ENCODE data around the gene BCL2L13.

The BCL2L13 gene

GRCh38 chr22:17638432-17639246, at the start of gene BCL2L13:
BCL2L13 (plus strand) TSS chr22:17638757; CDS start chr22:17655712, 16,955 bp downstream.
- DNase-seq (ENCODE audit: low read depth, low spot score), result peak; percentile 96

- no peak for DNase-seq (ENCODE audit: low read depth, low spot score)
Measured at GRCh38 chr22:17589810-17590375, 48.7 kb upstream of the BCL2L13 start.

DNA sequence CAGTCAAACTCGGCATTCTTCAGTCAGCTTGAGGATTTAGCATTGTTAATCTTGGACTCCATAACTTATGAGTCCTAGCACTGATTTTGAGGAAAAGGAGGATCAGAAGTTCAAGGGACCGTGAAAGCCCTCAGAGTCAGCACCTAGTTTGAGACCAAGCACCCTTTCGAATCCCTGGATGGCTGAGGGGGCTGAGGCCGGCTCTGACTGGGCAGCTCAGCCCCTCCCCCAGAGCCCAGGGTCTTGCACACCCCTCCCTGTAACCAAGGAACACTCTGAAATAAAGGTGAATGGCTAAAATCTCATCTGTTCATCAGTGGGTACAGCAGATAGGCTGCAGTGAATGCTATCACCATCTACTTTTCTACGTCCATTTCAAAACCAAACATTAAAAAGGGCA, 48.0 kb upstream of the BCL2L13 start:
- DNase-seq (ENCODE audit: low read depth, low spot score), result no peak

- no peak for DNase-seq (ENCODE audit: low read depth, low spot score)
Measured at GRCh38 chr22:17592201-17592600, 46.4 kb upstream of the BCL2L13 start.

- no peak for DNase-seq (ENCODE audit: low read depth, low spot score)
Measured at GRCh38 chr22:17596226-17596625, 42.3 kb upstream of the BCL2L13 start.

- no peak for DNase-seq (ENCODE audit: low read depth, low spot score)
Measured at GRCh38 chr22:17597217-17597616, 41.3 kb upstream of the BCL2L13 start.

DNA sequence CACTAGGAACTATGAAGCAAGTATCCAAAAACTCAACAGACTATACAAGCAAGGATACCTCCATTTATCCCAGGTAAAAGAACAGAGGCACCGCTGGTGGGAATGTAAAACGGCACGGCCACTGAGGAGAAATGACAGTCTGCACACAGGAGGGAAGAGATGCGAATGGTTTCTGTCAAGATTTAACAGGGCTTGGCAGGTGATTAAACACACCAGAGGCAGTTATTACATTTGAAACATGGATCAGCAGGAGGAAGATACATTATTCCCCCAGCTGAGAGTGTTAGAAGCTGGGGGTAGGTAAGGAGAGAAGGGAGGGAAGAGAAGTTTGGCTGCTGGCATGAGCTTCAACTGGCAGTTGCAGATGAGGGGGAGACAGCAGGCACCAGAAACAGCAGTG, 40.2 kb upstream of the BCL2L13 start:
- no peak for DNase-seq (ENCODE audit: low read depth, low spot score)

- peak; percentile 50 for DNase-seq (ENCODE audit: low read depth, low spot score)
Measured at GRCh38 chr22:17601031-17601430, 37.5 kb upstream of the BCL2L13 start.

GRCh38 chr22:17603668-17604067, 34.9 kb upstream of the BCL2L13 start:
- DNase-seq (ENCODE audit: low read depth, low spot score), result no peak

- peak; percentile 12 for DNase-seq (ENCODE audit: low read depth, low spot score)
Measured at GRCh38 chr22:17606496-17606895, 32.1 kb upstream of the BCL2L13 start.

DNA sequence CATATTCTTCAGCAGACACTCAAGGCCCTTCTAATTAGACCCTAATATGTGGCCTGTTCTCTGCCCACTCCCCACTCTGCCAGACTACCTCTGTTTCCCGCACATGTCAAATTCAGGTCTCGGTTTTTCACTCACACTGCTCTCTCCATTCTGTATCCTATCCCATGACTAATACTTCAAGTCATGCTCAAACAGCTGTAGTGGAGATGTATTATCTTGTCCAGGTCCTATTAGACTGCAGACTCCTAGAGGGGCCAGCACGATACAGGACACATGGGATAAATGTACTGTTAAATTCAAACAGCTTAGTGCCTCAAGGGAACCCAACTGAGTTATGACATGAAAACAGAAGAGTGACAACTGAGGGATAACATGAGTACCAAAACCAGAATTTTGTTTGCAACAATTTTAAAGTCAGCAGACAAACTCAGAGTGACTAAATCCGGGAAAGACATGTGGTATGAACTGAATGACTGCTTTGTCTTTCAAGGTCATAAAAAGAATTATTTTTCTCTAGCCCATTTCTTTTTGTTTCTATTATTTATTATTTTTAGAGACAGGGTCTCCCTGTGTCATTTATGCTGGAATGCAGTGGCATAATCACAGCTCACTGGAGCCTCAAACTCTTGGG, 30.6 kb upstream of the BCL2L13 start:
- DNase-seq (ENCODE audit: low read depth, low spot score), result no peak

DNA sequence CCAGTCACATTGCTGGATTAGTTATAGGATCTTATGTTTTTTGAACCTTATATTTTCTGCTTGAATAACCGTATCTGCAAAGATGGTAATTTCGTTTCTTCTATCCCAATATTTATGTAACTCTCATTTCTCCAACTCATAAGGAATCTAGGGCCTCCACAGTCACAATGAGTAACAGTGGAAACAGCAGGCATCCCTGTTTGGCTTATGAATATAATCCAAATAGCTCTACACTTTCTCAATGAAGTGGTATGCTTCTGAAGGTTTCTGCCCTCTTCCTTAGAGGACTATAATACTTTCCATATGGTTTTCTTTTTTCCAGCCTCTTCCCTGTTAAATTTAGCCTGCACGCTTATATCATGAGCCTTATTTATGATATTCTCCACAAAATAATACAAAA, 26.5 kb upstream of the BCL2L13 start:
- DNase-seq (ENCODE audit: low read depth, low spot score), result no peak

- DNase-seq (ENCODE audit: low read depth, low spot score), result no peak
Measured at GRCh38 chr22:17613280-17613679, 25.3 kb upstream of the BCL2L13 start.

DNA sequence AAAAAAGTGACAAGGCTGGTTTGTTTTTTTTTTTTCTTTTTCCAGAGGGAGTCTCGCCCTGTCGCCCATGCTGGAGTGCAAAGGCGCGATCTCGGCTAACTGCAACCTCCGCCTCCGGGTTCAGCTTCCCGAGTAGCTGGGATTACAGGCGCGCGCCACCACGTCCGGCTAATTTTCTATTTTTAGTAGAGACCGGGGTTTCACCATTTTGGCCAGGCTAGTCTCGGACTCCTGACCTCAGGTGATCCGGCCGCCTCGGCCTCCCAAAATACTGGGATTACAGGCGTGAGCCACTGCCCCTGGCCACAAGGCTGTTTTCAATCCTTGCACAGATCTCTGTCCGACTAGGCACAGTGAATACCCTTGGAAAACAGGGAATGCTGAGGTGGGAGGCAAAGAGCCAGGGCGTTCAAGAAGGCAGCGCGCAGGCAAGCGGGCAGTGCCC, 10.6 kb upstream of the BCL2L13 start:
- DNase-seq (ENCODE audit: low read depth, low spot score), result no peak

DNA sequence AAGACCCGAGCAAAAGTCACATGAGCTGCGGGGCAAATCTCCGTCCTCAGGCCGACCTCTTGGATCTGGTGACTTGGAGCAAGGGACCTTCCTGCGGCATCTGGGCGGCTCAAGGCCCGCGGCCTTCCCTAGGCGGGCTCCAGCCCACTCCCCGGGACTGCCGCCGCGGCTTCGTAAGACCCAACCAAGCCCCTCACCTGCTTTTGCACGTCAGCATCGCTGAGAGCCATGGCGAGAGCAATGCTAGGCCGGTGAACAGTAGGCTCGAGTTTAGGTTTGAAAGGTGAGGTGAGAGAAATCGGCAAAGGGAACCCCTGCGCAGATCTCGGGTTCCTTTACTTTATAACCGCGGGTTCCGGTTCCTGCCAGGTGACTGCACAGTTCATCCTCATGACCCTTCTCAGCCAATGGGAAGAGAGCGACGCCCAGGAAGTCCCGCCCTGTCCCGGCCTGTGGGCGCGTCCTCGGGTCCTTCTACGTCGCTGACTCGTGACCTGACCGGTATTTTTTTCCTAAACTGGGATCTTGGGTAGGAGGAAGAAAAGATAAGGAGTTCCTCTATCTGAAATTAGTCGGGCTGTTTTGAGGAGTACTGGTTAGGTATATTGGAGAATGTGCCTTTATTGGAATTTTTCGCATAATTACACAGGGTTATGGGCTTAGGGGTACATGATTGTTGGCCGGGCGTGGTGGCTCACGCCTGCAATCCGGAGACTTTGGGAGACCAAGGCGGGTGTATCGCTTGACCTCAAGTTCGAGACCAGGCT, 10.0 kb upstream of the BCL2L13 start, which contains the start of gene ATP6V1E1:
ATP6V1E1 (minus strand) TSS at position 344 of the 767 bp plus-strand sequence; CDS start at position 230, 114 bp downstream.
- DNase-seq (ENCODE audit: low read depth, low spot score), result peak; percentile 98

GRCh38 chr22:17629173-17629489, 9.4 kb upstream of the BCL2L13 start:
- DNase-seq (ENCODE audit: low read depth, low spot score), result no peak

DNA sequence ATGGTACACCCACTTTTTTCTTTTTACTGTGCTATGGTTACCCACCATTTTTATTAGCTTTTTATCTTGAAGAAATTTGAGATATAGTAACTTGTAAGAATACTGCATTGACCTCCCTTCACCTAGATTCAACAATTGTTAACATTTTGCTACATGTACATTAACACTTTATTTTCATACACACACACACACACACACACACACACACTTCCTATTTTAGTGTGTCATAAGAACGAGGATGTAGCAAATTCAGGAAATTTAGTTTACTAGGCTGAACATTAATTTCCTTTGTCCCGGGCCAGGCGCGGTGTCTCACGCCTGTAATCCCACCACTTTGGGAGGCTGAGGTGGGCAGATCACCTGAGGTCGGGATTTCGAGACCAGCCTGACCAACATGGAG, 8.9 kb upstream of the BCL2L13 start:
- no peak for DNase-seq (ENCODE audit: low read depth, low spot score)

DNA sequence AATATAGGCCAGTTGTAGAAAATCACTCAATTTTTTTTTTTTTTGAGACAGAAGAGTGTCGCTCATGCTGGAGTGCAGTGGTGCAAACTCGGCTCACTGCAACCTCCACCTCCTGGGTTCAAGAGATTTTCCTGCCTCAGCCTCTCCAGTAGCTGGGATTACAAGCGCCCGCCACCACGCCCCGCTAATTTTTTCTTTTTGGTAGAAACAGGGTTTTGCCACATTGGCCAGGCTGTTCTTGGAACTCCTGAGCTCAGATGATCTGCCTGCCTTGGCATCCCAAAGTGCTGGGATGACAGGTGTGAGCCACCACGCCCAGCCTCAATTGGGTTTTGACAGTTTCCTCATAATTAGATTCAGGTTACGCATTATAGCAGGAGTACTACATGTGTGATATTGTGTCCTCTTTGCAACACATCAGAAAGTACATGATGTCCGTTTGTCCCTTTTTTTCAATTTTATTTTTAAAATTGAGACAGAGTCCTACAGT, 7.4 kb upstream of the BCL2L13 start:
- DNase-seq (ENCODE audit: low read depth, low spot score), result no peak

DNA sequence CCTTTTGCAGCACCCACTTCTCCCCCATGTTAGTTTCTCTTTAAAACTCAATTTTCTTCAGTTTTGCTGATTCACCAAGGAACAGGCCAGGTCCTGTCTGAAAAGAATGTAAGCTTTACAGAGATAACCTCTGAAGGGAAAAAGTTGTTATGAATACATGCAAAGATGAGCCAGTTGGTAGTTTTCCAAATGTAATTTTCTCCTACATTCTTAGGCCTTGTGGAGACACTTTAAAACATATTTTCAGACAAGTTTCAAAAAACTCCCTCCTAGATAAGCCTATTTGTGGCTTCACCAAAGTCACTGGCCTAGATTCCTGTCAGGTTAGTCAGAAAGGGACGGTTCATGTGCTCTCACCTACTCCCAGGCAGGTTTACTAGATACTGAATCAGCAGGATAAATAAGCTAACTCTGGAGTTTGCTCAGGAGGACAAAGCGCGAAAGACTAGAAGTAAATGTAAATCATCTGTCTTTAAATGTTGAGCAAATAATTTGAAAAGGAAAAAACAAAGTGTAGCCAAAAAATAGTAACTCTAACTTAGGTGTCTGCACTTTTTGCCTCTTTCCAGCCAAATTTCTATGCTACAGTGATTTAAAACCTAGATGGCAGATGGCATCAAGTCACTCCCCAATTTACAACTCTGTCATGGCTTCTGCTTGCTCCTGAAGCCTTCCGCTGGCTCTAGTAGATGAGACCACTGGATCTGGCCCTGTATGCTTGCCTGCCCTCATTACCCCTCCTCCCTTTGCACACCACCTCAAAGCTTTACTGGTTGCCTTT, 5.2 kb upstream of the BCL2L13 start:
- peak; percentile 80 for DNase-seq (ENCODE audit: low read depth, low spot score)

DNA sequence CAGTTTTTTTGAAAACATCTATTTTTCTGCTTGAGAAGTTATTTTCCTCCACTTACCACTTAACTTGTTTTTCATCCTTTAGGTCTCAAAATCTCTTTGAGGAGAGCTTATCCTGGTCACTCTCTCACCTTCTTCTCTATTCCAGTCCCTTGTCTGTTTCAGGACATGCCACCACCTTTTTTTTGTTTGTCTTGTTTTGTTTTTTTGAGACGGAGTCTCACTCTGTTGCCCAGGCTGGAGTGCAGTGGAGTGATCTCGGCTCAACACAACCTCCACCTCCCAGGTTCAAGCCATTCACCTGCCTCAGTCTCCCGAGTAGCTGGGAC, 4.6 kb upstream of the BCL2L13 start:
- DNase-seq (ENCODE audit: low read depth, low spot score), result no peak

- no peak for DNase-seq (ENCODE audit: low read depth, low spot score)
Measured at GRCh38 chr22:17634696-17635095, 3.9 kb upstream of the BCL2L13 start.

Data from astrocyte of the hippocampus (primary cell).